Left renal pelvis (tissue), 4 donors: ENCODE results near the gene NEB. TPM values are rescaled to one million over a fixed set of nuclear protein-coding genes. Genes with fewer than 3 reads are reported as not detected.

Source experiments
- DNase-seq, 4 donors: peaks; one replicate each; pipeline ENCODE4 v3.0.0-alpha.2; 2013; ENCODE audit warnings: low read depth in 4 of 4, low spot score in 3 of 4
- polyA plus RNA-seq, 4 donors: library from polyadenylated mRNA; unstranded; fragments of 120-200 nt; gene quantifications; one replicate each; pipeline ENCODE4 v1.2.1, GENCODE V29; 2013; ENCODE audit not compliant: insufficient read length in 4 of 4

NEB gene
- polyA plus RNA-seq, 4 donors, result 2.1 to 20.3 (median 14.2) TPM

- no peak for DNase-seq
These were observed 236.1 kb downstream of the NEB start for GRCh38 chr2:151498178-151498577.

- no peak for DNase-seq
These were observed 242.8 kb downstream of the NEB start for GRCh38 chr2:151491496-151491895.

- DNase-seq, result no peak
These were observed 244.0 kb downstream of the NEB start for GRCh38 chr2:151490276-151490675.

GRCh38 chr2:151486053-151486452, 248.2 kb downstream of the NEB start:
- no peak for DNase-seq

- DNase-seq, result no peak
These were observed 250.2 kb downstream of the NEB start for GRCh38 chr2:151484100-151484499.

- no peak for DNase-seq
These were observed 250.7 kb downstream of the NEB start for GRCh38 chr2:151483546-151483945.

GRCh38 chr2:151482171-151482725, 252.0 kb downstream of the NEB start:
- no peak for DNase-seq

- DNase-seq, result no peak
These were observed 252.5 kb downstream of the NEB start for GRCh38 chr2:151481744-151482143.

GRCh38 chr2:151478011-151478410, 256.3 kb downstream of the NEB start:
- no peak for DNase-seq

GRCh38 chr2:151476287-151476686, 258.0 kb downstream of the NEB start:
- no peak for DNase-seq

- DNase-seq, result no peak
These were observed 259.2 kb downstream of the NEB start for GRCh38 chr2:151475071-151475470.

GRCh38 chr2:151472966-151473365, 261.3 kb downstream of the NEB start:
- no peak for DNase-seq

- no peak for DNase-seq
These were observed 263.7 kb downstream of the NEB start for GRCh38 chr2:151470556-151470955.

GRCh38 chr2:151465771-151466170, 268.5 kb downstream of the NEB start:
- no peak for DNase-seq

GRCh38 chr2:151459358-151459757, 274.9 kb downstream of the NEB start:
- no peak for DNase-seq

- DNase-seq, result no peak
These were observed 295.1 kb downstream of the NEB start for GRCh38 chr2:151439127-151439526.

GRCh38 chr2:151438506-151438905, 295.8 kb downstream of the NEB start:
- DNase-seq, result no peak

GRCh38 chr2:151437630-151438029, 296.6 kb downstream of the NEB start:
- peak in 1 of 4 donors; percentile 1 for DNase-seq

Other genes with a start within 250 kb of the NEB start
- 10 to 100 TPM; 32.8 to 46.5 (median 40.8) TPM for gene ARL5A, start 93.9 kb upstream of the NEB start, polyA plus RNA-seq